OCI-LY1 (cell line): ENCODE results near the gene SYCN.

ENCODE experiments used
- CTCF ChIP-seq: fragments of 200-600 bp; sonication (generic), shearing (Covaris generic); IDR thresholded peaks from 2 replicates; pipeline ENCODE4 v1.5.1; 2017; ENCODE audit warnings: mild to moderate bottlenecking, antibody characterized with exemption, low read length, moderate library complexity, mixed read lengths
- EZH2 ChIP-seq: fragments of 200-600 bp; sonication (generic), shearing (Covaris generic); IDR thresholded peaks from 2 replicates; pipeline ENCODE4 v1.8.0; 2017; ENCODE audit warnings: borderline replicate concordance, mixed run types, mild to moderate bottlenecking, antibody characterized with exemption, low read length, moderate library complexity, mixed read lengths

GRCh38 chr19:39223703-39224279 lies 19.7 kb upstream of the SYCN start:
- TF ChIP-seq CTCF (no peak), EZH2 (no peak)
